SIG-M5 treated with dmso at 0.1 percent for 504 hours (cell line): ENCODE measurements around the gene AOC2.
"Not testable (repeated sequence)": the region's sequence is repeated elsewhere in the genome, so short reads cannot be mapped to it uniquely, and the experiment has no call there.

Source experiments
- DNase-seq: peaks from one replicate; lab custom pipeline; 2025; ENCODE audit not compliant: unreplicated experiment; lab: John Stamatoyannopoulos, UW

Gene AOC2

GRCh38 chr17:42879596-42879985 is 35.2 kb downstream of the AOC2 start:
- no peak for DNase-seq

- DNase-seq, result no peak
These were observed 36.5 kb downstream of the AOC2 start for GRCh38 chr17:42880776-42881310.

- DNase-seq, result not testable (repeated sequence)
These were observed 37.3 kb downstream of the AOC2 start for GRCh38 chr17:42881706-42882105.

GRCh38 chr17:42882166-42882565 is 37.8 kb downstream of the AOC2 start:
- DNase-seq, result no peak

GRCh38 chr17:42883802-42884558 is 39.6 kb downstream of the AOC2 start:
- DNase-seq, result no peak

- DNase-seq, result not testable (repeated sequence)
These were observed 41.4 kb downstream of the AOC2 start for GRCh38 chr17:42885806-42886205.

GRCh38 chr17:42886283-42887176 is 42.1 kb downstream of the AOC2 start:
- no peak for DNase-seq

GRCh38 chr17:42889809-42890208 is 45.4 kb downstream of the AOC2 start:
- no peak for DNase-seq

- DNase-seq, result no peak
These were observed 47.3 kb downstream of the AOC2 start for GRCh38 chr17:42891539-42892152.

GRCh38 chr17:42893359-42893758 is 49.0 kb downstream of the AOC2 start:
- peak; percentile 10 for DNase-seq

- DNase-seq, result no peak
These were observed 50.2 kb downstream of the AOC2 start for GRCh38 chr17:42894283-42895184.

- no peak for DNase-seq
These were observed 50.8 kb downstream of the AOC2 start for GRCh38 chr17:42895185-42895555.

GRCh38 chr17:42898147-42898811 is 53.9 kb downstream of the AOC2 start:
- DNase-seq, result no peak

GRCh38 chr17:42899981-42900380 is 55.6 kb downstream of the AOC2 start:
- DNase-seq, result not testable (repeated sequence)
